Fibroblast of lung (primary cell): ENCODE results near the gene NTSR2. TPM values are rescaled to one million over a fixed set of nuclear protein-coding genes. Genes with fewer than 3 reads are reported as not detected.

ENCODE experiments used
- DNase-seq, 2 donors: peaks; one replicate each; pipeline versions ENCODE4 v3.0.0 to v3.0.0-alpha.2; 2010; ENCODE audit warnings: low read depth in 2 of 2
- H2AFZ ChIP-seq: 2 replicates; pipeline ENCODE4 v1.5.1; 2012; ENCODE audit warnings: low read length, control low read depth, inconsistent platforms
- H3K27ac ChIP-seq: 2 replicates; pipeline ENCODE4 v1.5.1; 2011; ENCODE audit warnings: low read length, control low read depth; ENCODE audit not compliant: insufficient read depth
- H3K27me3 ChIP-seq: 2 replicates; pipeline ENCODE4 v1.5.1; 2011; ENCODE audit warnings: mild to moderate bottlenecking, low read length; ENCODE audit not compliant: control insufficient read depth, insufficient read depth
- H3K36me3 ChIP-seq: 2 replicates; pipeline ENCODE4 v1.5.1; 2011; ENCODE audit warnings: low read length; ENCODE audit not compliant: control insufficient read depth, insufficient read depth
- H3K4me1 ChIP-seq: 2 replicates; pipeline ENCODE4 v1.5.1; 2011; ENCODE audit warnings: low read length; ENCODE audit not compliant: control insufficient read depth, insufficient read depth; ENCODE audit errors: extremely low read depth
- H3K4me2 ChIP-seq: 2 replicates; pipeline ENCODE4 v1.5.1; 2011; ENCODE audit warnings: low read length, control low read depth; ENCODE audit not compliant: insufficient read depth; ENCODE audit errors: extremely low read depth
- H3K4me3 ChIP-seq, 4 experiments: fragments of 200-600 bp in 1 of 4; sonication (generic) in 1 of 4; replicated peaks in 1 of 4; 2 replicates each; pipeline ENCODE4 v1.5.1; 2011 to 2016; ENCODE audit warnings: low read length in 4 of 4, low read depth in 3 of 4, mild to moderate bottlenecking in 3 of 4, control low read depth in 2 of 4, inconsistent platforms in 1 of 4, mixed read lengths in 1 of 4; ENCODE audit not compliant: insufficient read depth in 1 of 4; ENCODE audit errors: control extremely low read depth in 1 of 4
- H3K79me2 ChIP-seq: 2 replicates; pipeline ENCODE4 v1.5.1; 2012; ENCODE audit warnings: mild to moderate bottlenecking, low read length, inconsistent platforms; ENCODE audit not compliant: control insufficient read depth, insufficient read depth
- H3K9ac ChIP-seq: 2 replicates; pipeline ENCODE4 v1.5.1; 2011; ENCODE audit warnings: mild to moderate bottlenecking, low read length, control low read depth; ENCODE audit not compliant: insufficient read depth
- H3K9me3 ChIP-seq: 2 replicates; pipeline ENCODE4 v1.5.1; 2012; ENCODE audit warnings: low read depth, low read length; ENCODE audit not compliant: control insufficient read depth, insufficient read depth
- H4K20me1 ChIP-seq: 2 replicates; pipeline ENCODE4 v1.5.1; 2011; ENCODE audit warnings: low read length; ENCODE audit not compliant: control insufficient read depth, insufficient read depth; ENCODE audit errors: extremely low read depth
- EZH2 ChIP-seq: IDR thresholded peaks from 2 replicates; pipeline ENCODE4 v1.5.1; 2012; ENCODE audit warnings: low read length, control low read depth, mild to moderate bottlenecking; ENCODE audit errors: missing control alignments
- polyA plus RNA-seq, 2 donors: library from polyadenylated mRNA; depleted of rRNA in 1 of 2; stranded (reverse) in 1 of 2; unstranded in 1 of 2; fragments of >200 nt; gene quantifications; 2 replicates each; pipeline ENCODE4 v1.2.1, GENCODE V29; 2011 to 2012; ENCODE audit warnings: missing spikeins in 1 of 2
- total RNA-seq: library from RNA; depleted of rRNA; stranded (reverse); fragments of >200 nt; gene quantifications from 2 replicates; pipeline ENCODE4 v1.2.1, GENCODE V29; 2014
- TF ChIP-seq, protein P1 (sequence below), 2 donors: IDR thresholded peaks in 1 of 2; conservative IDR thresholded peaks in 1 of 2; 1 replicate in 1 of 2; 2 replicates in 1 of 2; pipeline ENCODE4 v1.5.1; 2011 to 2012; ENCODE audit warnings: low read length in 2 of 2, control low read depth in 1 of 2, inconsistent platforms in 1 of 2, low read depth in 1 of 2, mild to moderate bottlenecking in 1 of 2

The NTSR2 gene
- total and polyA plus RNA-seq, 2 donors (not counting 1 experiment from before 2014, with no cell fraction given), result not detected

DNA sequence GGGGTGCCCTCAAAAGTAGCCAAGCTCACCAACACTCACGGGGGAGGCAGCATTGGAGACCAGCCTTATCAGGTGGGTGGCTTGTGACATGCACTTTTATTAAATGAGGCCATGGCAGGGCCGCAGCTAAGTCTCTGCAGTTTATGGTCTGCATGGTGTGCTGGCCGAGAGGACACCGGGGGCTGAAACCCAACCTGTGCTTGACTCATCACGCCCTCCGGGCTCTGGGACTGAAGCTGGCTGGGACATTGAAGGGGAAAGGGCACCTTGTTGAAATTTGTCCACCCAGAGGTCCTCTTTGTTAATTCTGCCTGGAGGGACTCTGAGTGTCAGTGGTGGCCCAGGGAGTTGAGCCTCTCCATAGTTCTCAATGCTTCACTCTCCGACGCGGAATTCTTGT is 17.7 kb upstream of the NTSR2 start:
- Histone ChIP-seq H3K9ac (no peak overlapping the region), H4K20me1 (no peaks in the 10 kb centered on the region), H2AFZ (no peak overlapping the region), H3K4me2 (no peak overlapping the region), H3K36me3 (no peaks in the 10 kb centered on the region), H3K27ac (no peak overlapping the region), H3K4me1 (peaks cover 3% of the 10 kb centered on the region), H3K4me3 (no peak overlapping the region), H3K9me3 (no peaks in the 10 kb centered on the region), H3K79me2 (no peaks in the 10 kb centered on the region), H3K27me3 (no peaks in the 10 kb centered on the region)
- DNase-seq, result no peak
- no peak for TF ChIP-seq EZH2
- TF ChIP-seq, protein P1, sequence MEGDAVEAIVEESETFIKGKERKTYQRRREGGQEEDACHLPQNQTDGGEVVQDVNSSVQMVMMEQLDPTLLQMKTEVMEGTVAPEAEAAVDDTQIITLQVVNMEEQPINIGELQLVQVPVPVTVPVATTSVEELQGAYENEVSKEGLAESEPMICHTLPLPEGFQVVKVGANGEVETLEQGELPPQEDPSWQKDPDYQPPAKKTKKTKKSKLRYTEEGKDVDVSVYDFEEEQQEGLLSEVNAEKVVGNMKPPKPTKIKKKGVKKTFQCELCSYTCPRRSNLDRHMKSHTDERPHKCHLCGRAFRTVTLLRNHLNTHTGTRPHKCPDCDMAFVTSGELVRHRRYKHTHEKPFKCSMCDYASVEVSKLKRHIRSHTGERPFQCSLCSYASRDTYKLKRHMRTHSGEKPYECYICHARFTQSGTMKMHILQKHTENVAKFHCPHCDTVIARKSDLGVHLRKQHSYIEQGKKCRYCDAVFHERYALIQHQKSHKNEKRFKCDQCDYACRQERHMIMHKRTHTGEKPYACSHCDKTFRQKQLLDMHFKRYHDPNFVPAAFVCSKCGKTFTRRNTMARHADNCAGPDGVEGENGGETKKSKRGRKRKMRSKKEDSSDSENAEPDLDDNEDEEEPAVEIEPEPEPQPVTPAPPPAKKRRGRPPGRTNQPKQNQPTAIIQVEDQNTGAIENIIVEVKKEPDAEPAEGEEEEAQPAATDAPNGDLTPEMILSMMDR (conservative IDR thresholded peaks at IDR 0.05 in 1 of 2, IDR thresholded peaks at IDR 0.05 in 1 of 2; ENCODE audit: low read depth in 1 of 2, low read length in 2 of 2), result no peak

DNA sequence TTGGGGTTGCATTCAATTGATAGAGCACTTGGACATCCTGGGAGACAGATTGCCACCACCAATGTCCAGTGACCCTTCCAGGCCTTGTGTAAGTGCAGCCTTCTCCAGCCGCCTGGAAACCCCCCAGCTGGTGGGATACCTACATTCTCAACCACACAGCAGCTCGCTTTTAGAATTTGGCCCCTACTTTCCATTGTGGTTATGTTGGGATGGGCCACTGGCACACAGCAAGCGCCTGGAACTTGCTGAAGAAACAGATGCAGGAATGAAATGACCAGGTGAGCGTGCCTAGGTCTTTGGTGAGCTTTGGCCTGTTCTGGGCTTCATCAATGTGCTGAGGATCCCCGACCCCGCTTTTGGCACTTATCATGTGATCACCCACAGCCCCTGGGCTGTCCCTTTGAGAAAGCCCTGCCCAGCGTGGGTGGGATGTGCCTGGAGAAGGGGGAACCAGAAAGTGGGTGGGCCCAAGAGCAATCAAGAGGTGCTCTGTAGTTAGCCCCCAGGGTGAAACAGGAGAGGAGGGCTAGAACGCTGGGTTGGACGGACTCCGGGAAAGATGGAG is 16.0 kb upstream of the NTSR2 start:
- Histone ChIP-seq H3K4me2 (no peak overlapping the region), H3K4me1 (peaks cover 4% of the 10 kb centered on the region), H3K36me3 (no peaks in the 10 kb centered on the region), H3K27me3 (no peaks in the 10 kb centered on the region), H2AFZ (no peak overlapping the region), H3K27ac (no peak overlapping the region), H3K4me3 (no peak overlapping the region), H3K9ac (no peak overlapping the region), H4K20me1 (no peaks in the 10 kb centered on the region), H3K79me2 (no peaks in the 10 kb centered on the region), H3K9me3 (no peaks in the 10 kb centered on the region)
- no peak for TF ChIP-seq EZH2
- TF ChIP-seq, protein P1 (conservative IDR thresholded peaks at IDR 0.05 in 1 of 2, IDR thresholded peaks at IDR 0.05 in 1 of 2; ENCODE audit: low read depth in 1 of 2, low read length in 2 of 2), result no peak
- no peak for DNase-seq

DNA sequence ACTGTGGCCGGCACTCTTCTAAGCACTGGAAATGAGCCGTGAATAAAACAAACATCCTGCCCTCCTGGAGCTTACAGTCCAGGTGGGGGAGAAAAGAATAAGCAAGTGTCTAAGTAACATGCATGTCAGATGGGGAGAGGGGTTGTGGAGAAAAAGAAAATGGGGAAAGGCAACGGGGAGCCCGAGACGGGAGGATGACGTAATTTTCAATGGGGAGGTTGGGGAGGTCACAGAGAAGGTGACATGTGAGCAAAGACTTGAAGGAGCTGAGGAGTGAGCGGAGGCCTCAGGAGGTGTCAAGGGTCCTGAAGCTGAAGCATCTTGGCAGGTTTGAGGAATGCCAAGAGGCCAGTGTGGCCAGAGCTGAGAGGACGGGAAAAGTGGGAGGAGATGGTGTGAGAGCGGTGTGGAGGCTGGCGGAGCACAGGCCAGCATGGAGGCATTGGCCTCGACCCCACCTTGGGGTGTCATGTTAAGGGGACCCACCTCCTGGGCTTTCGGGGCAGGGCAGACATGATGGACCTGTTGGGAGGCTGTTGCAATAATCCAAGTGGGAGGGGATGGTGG is 15.0 kb upstream of the NTSR2 start:
- Histone ChIP-seq H3K4me3 (no peak overlapping the region), H3K4me1 (peaks cover 14% of the 10 kb centered on the region), H3K9me3 (no peaks in the 10 kb centered on the region), H4K20me1 (no peaks in the 10 kb centered on the region), H3K79me2 (no peaks in the 10 kb centered on the region), H3K36me3 (no peaks in the 10 kb centered on the region), H3K9ac (no peak overlapping the region), H3K4me2 (no peak overlapping the region), H2AFZ (no peak overlapping the region), H3K27me3 (no peaks in the 10 kb centered on the region), H3K27ac (no peak overlapping the region)
- no peak for DNase-seq
- TF ChIP-seq, protein P1 (conservative IDR thresholded peaks at IDR 0.05 in 1 of 2, IDR thresholded peaks at IDR 0.05 in 1 of 2; ENCODE audit: low read depth in 1 of 2, low read length in 2 of 2), result no peak
- no peak for TF ChIP-seq EZH2
